ENCODE data around the gene PCSK7. TPM values are rescaled to one million over a fixed set of nuclear protein-coding genes. Genes with fewer than 3 reads are reported as not detected.

Gene PCSK7
- total and polyA plus RNA-seq, 12 donors: 22.6 to 54.4 (median 42.2) TPM

DNA sequence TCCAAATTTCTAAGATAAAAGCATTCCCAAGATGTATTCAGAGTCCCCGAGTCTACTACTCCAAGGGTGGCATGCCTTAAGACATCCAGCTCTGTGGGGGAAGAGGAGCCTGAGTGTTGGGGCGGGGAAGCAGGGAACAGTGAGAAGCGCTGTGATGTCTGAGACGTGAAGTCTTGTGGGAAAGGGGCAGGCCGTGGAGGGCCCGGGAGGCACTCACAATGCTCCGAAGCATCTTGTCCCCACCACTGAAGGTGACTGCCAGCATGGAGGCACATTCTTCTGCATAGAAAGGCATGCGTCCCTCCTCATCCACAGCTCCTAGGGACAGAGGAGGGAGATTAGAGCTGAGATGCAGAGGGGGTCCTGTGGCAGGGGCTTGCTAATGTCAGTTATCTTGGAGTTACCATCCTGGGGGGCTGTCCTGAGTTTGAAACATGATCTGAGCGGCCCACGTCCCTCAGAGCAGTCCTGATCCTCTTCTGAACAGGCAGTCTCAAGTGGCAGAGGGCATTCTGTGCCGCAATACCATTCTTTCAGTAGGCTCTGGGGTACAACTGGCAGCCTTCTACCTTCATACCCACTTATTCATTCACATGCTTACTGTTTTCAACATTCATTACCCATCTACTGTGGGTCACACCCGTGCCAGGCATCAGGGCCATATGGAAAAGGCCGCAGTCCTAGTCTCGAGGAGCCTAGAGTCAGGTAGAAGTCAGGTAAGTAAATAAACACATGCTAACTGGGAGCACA is 8.7 kb downstream of the PCSK7 start:
- peak in 2 of 7 donors; percentile 7 to 47 for DNase-seq
- Histone ChIP-seq H3K4me1 (replicated peaks in 1 of 2) (peaks cover 0 to 32% of the 10 kb centered on the region in 2 donors), H3K4me3 (no peak overlapping the region), H3K27ac (peak overlapping the region in 2 of 5 donors; percentile 73 to 95), H3K36me3 (replicated peaks in 1 of 2) (peaks cover 0 to 78% of the 10 kb centered on the region in 2 donors), H3K9me3 (replicated peaks in 1 of 3) (no peaks in the 10 kb centered on the region), H3K27me3 (no peaks in the 10 kb centered on the region)
- WGBS, 4 donors: 91 to 95% (median 94%) methylated on average over 12 to 14 of the region's 14 CpGs
- TF ChIP-seq POLR2A (IDR thresholded peaks at IDR 0.05): no peak
- TF ChIP-seq, protein P1, sequence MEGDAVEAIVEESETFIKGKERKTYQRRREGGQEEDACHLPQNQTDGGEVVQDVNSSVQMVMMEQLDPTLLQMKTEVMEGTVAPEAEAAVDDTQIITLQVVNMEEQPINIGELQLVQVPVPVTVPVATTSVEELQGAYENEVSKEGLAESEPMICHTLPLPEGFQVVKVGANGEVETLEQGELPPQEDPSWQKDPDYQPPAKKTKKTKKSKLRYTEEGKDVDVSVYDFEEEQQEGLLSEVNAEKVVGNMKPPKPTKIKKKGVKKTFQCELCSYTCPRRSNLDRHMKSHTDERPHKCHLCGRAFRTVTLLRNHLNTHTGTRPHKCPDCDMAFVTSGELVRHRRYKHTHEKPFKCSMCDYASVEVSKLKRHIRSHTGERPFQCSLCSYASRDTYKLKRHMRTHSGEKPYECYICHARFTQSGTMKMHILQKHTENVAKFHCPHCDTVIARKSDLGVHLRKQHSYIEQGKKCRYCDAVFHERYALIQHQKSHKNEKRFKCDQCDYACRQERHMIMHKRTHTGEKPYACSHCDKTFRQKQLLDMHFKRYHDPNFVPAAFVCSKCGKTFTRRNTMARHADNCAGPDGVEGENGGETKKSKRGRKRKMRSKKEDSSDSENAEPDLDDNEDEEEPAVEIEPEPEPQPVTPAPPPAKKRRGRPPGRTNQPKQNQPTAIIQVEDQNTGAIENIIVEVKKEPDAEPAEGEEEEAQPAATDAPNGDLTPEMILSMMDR (IDR thresholded peaks at IDR 0.05): no peak
- intact Hi-C loops (cut with DNase I): loop anchor here in 1 of 2 donors (10.0 kb wide), 1 partner anchor 438 kb away; the partner anchor contains the start of gene ZPR1

GRCh38 chr11:117221775-117222517 is 9.9 kb downstream of the PCSK7 start:
- peak in 4 of 7 donors; percentile 38 to 77 (median 50) for DNase-seq
- H3K27ac ChIP-seq: peak overlapping the region in 4 of 5 donors; percentile 24 to 95 (median 52)
- 48 to 69% (median 62%) methylated on average over 6 to 7 of the region's 7 CpGs for WGBS, 4 donors
- H3K36me3 ChIP-seq (replicated peaks in 1 of 2): peaks cover 0 to 76% of the 10 kb centered on the region in 2 donors
- intact Hi-C loops (cut with DNase I): loop anchor here in 1 of 2 donors (10.0 kb wide), 1 partner anchor 437 kb away; the partner anchor contains the start of gene ZPR1
- H3K4me1 ChIP-seq (replicated peaks in 1 of 2): peaks cover 0 to 32% of the 10 kb centered on the region in 2 donors
- H3K4me3 ChIP-seq: no peak overlapping the region
- no peaks in the 10 kb centered on the region for H3K9me3 ChIP-seq (replicated peaks in 1 of 3)
- TF ChIP-seq POLR2A (IDR thresholded peaks at IDR 0.05): no peak
- TF ChIP-seq, protein P1 (IDR thresholded peaks at IDR 0.05): no peak
- H3K27me3 ChIP-seq: no peaks in the 10 kb centered on the region

GRCh38 chr11:117220999-117221774 is 10.7 kb downstream of the PCSK7 start:
- H3K36me3 ChIP-seq (replicated peaks in 1 of 2): peaks cover 0 to 71% of the 10 kb centered on the region in 2 donors
- intact Hi-C loops (cut with DNase I): loop anchor here in 1 of 2 donors (10.0 kb wide), 1 partner anchor 436 kb away; the partner anchor contains the start of gene ZPR1
- H3K27me3 ChIP-seq: no peaks in the 10 kb centered on the region
- peaks cover 0 to 39% of the 10 kb centered on the region in 2 donors for H3K4me1 ChIP-seq (replicated peaks in 1 of 2)
- no peak for TF ChIP-seq POLR2A (IDR thresholded peaks at IDR 0.05)
- TF ChIP-seq, protein P1 (IDR thresholded peaks at IDR 0.05): no peak
- 72 to 93% (median 82%) methylated on average over 4 to 7 of the region's 7 CpGs for WGBS, 4 donors
- no peak for DNase-seq
- no peaks in the 10 kb centered on the region for H3K9me3 ChIP-seq (replicated peaks in 1 of 3)
- no peak overlapping the region for H3K4me3 ChIP-seq
- peak overlapping the region; percentile 2 to 95 (median 30) for H3K27ac ChIP-seq

Measured in adrenal gland (tissue), 12 donors.